Breast epithelium (tissue), 4 donors: Measurements from ENCODE around the gene PRDX1. TPM values are rescaled to one million over a fixed set of nuclear protein-coding genes. Genes with fewer than 3 reads are reported as not detected.

Experiments used
- DNase-seq, 2 donors: peaks; one replicate each; pipeline ENCODE4 v3.0.0-alpha.2; 2019; ENCODE audit warnings: low spot score in 2 of 2
- H3K27ac ChIP-seq, 2 donors: fragments of 200-600 bp; sonication (generic) in 1 of 2; one replicate each; pipeline ENCODE4 v1.5.1; 2016 to 2019; ENCODE audit warnings: mild to moderate bottlenecking in 1 of 2
- H3K27me3 ChIP-seq, 2 donors: fragments of 200-600 bp; sonication (generic) in 1 of 2; one replicate each; pipeline versions ENCODE4 v1.5.1 to v1.6.0; 2017 to 2019; ENCODE audit warnings: control low read depth in 1 of 2, mild to moderate bottlenecking in 1 of 2
- H3K36me3 ChIP-seq: fragments of 200-600 bp; one replicate; pipeline ENCODE4 v1.5.1; 2019
- H3K4me1 ChIP-seq, 2 donors: fragments of 200-600 bp; sonication (generic); one replicate each; pipeline ENCODE4 v1.5.1; 2016 to 2019; ENCODE audit warnings: control low read depth in 1 of 2
- H3K4me3 ChIP-seq, 3 donors: fragments of 200-600 bp; sonication (generic); 1 replicate in 2 of 3; 2 replicates in 1 of 3; pipeline ENCODE4 v1.5.1; 2016 to 2019; ENCODE audit warnings: mild to moderate bottlenecking in 3 of 3, moderate library complexity in 2 of 3
- H3K9me3 ChIP-seq, 2 donors: fragments of 200-600 bp; sonication (generic) in 1 of 2; one replicate each; pipeline ENCODE4 v1.5.1; 2016 to 2019; ENCODE audit warnings: control low read depth in 1 of 2
- POLR2A ChIP-seq: fragments of 450-650 bp; IDR thresholded peaks from one replicate; pipeline ENCODE4 v1.6.1; 2016; ENCODE audit warnings: antibody characterized with exemption, mild to moderate bottlenecking, moderate library complexity
- POLR2AphosphoS5 ChIP-seq, 3 donors: sonication (generic); formaldehyde crosslinking; IDR thresholded peaks; one replicate each; pipeline ENCODE4 v1.6.1; 2017; ENCODE audit warnings: antibody characterized with exemption in 3 of 3
- intact Hi-C: fragments of 100-400 bp; cut with DNase I; formaldehyde crosslinking; loops from one replicate; pipeline ENCODE4 v1.15.1; 2023; ENCODE audit warnings: low total_unique reads
- total RNA-seq, 3 donors: library from RNA; depleted of rRNA; stranded (reverse); fragments of >200 nt; gene quantifications; one replicate each; pipeline ENCODE4 v1.1.0, GENCODE V29; 2016
- TF ChIP-seq, protein P1 (sequence below), 3 donors: fragments of 450-650 bp; IDR thresholded peaks; one replicate each; pipeline ENCODE4 v1.5.1; 2016 to 2017; ENCODE audit warnings: antibody characterized with exemption in 3 of 3, mild to moderate bottlenecking in 3 of 3, moderate library complexity in 3 of 3

The PRDX1 gene
- total RNA-seq, 3 donors from 2014 or later = 178 to 313 (median 308) TPM

DNA sequence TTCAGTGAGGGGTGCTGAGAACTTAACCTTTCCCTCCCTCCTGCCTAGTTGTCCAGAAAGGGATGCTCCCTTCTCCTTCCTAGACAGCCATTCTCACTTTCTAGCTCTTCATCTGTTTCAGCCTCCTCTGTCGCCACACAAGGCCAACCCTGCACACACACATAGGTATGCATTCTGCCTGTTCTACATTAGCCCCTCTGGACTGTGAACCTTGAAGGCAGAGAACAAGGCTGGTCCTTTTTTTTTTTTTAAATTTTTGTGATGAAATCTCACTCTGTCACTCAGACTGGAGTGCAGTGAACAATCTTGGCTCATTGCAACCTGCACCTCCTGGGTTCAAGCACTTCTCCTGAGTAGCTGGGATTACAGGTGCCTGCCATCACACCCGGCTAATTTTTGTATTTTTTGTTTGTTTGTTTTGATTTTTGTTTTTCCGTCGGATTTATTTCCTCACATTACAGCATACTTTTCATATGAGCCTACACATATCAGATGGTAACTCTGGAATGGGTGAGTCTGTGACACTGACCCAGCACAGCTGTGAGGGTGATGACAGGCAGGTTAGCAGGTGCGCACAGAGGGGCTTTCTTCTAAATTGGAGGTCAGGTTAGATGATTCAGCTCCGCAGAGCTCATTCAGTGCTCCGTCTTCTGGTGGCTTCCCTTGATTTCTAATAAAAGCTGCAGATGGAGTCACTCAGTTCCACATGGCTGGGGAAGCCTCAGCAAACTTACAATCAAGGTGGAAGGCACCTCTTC is 24.0 kb upstream of the PRDX1 start:
- DNase-seq = no peak
- intact Hi-C loops = no loop called here

DNA sequence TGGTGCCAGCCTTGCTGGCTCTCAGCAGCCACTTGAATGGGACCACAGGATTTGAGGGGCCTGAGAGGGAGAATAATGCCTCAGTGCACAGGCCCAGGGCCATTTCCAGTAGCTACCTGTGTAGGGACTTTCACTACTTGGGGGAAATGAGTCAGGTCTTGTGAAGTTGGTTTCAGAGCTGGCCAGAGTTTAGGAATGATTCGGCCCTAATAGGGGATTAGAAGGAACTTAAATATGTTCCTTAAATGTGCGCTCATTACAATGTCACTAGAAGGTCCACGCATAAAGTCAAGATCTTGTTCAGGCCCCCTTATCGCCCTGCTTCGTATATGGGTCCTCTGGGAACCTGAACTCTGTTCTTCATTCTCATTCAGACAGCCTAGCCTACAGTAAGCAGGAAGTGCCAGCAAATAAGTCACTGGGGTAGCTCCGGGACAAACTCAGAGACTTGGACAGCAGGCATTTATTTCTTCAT is 23.4 kb upstream of the PRDX1 start:
- H3K4me3 ChIP-seq = no peak overlapping the region
- DNase-seq = no peak
- no peaks in the 10 kb centered on the region for H3K4me1 ChIP-seq
- no peaks in the 10 kb centered on the region for H3K9me3 ChIP-seq
- TF ChIP-seq POLR2A (no peak), POLR2AphosphoS5 (IDR thresholded peaks at IDR 0.05) (no peak)
- TF ChIP-seq, protein P1, sequence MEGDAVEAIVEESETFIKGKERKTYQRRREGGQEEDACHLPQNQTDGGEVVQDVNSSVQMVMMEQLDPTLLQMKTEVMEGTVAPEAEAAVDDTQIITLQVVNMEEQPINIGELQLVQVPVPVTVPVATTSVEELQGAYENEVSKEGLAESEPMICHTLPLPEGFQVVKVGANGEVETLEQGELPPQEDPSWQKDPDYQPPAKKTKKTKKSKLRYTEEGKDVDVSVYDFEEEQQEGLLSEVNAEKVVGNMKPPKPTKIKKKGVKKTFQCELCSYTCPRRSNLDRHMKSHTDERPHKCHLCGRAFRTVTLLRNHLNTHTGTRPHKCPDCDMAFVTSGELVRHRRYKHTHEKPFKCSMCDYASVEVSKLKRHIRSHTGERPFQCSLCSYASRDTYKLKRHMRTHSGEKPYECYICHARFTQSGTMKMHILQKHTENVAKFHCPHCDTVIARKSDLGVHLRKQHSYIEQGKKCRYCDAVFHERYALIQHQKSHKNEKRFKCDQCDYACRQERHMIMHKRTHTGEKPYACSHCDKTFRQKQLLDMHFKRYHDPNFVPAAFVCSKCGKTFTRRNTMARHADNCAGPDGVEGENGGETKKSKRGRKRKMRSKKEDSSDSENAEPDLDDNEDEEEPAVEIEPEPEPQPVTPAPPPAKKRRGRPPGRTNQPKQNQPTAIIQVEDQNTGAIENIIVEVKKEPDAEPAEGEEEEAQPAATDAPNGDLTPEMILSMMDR (IDR thresholded peaks at IDR 0.05) = no peak
- H3K27me3 ChIP-seq = no peaks in the 10 kb centered on the region
- H3K36me3 ChIP-seq = no peaks in the 10 kb centered on the region
- intact Hi-C loops = no loop called here
- no peak overlapping the region for H3K27ac ChIP-seq

More for the DNA sequence above, 24.0 kb upstream of the PRDX1 start:
- Histone ChIP-seq H3K4me1 (no peaks in the 10 kb centered on the region), H3K27me3 (no peaks in the 10 kb centered on the region), H3K36me3 (no peaks in the 10 kb centered on the region), H3K9me3 (no peaks in the 10 kb centered on the region), H3K27ac (no peak overlapping the region), H3K4me3 (no peak overlapping the region)
- no peak for TF ChIP-seq POLR2A
- no peak for TF ChIP-seq POLR2AphosphoS5 (IDR thresholded peaks at IDR 0.05)
- TF ChIP-seq, protein P1 (IDR thresholded peaks at IDR 0.05) = no peak

DNA sequence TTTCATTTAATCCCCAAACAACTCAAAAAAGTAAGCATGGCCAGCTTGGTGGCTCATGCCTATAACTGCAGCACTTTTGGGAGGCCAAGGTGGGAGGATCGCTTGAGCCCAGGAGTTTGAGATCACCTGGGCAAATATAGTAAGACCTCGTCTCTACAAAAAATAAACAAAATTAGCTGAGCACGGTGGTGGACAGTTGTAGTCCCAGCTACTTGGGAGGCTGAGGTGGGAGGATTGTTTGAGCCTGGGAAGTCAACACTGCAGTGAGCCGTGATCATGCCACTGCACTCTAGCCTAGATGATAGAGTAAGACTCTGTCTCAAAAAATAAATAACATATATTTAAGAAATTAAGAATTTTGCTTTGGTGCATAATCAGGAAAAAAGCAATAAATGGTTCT is 22.8 kb upstream of the PRDX1 start:
- Histone ChIP-seq H3K27me3 (no peaks in the 10 kb centered on the region), H3K4me1 (no peaks in the 10 kb centered on the region), H3K36me3 (no peaks in the 10 kb centered on the region), H3K9me3 (no peaks in the 10 kb centered on the region), H3K27ac (no peak overlapping the region), H3K4me3 (no peak overlapping the region)
- TF ChIP-seq, protein P1 (IDR thresholded peaks at IDR 0.05) = no peak
- no peak for TF ChIP-seq POLR2AphosphoS5 (IDR thresholded peaks at IDR 0.05)
- TF ChIP-seq POLR2A = no peak
- intact Hi-C loops = no loop called here
- no peak for DNase-seq

DNA sequence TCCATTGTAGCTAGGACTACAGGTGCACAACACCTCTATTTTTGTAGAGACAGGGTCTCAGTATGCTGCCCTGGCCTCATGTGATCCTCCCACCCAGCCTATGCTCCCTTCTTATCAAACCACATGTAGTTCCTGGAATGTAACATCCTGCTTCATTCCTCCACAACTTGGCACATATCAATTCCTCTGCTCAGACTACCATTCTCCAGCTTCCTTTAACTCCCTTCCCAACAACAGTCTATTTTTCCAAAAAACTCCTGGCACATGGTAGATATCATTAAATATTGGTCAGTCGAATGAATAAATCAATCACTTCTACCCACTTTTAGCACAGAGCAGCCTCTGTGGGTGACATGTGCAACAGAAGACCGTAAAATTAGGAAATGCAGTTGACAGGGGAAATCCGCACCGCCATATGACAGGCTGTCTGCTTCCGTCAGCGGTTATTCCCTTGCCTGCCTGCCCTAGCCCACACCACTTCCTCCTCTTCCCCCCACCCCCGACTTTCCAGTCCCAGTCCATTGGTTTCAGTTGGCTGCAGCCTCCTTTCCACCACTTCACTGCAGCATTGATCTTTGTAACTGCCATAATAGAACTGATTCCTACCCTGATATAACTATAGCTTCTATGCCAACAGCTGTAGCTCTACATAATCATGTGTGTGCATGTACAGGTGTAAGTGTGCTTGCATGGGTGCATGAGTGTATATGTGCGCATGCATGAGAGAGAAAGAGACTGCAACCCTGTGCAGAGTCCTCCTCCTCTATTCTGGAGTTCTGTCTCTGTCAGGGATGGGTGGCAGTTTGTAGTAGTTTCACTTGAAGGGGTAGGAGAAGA is 22.1 kb upstream of the PRDX1 start:
- H3K36me3 ChIP-seq = no peaks in the 10 kb centered on the region
- DNase-seq = no peak
- H3K27ac ChIP-seq = peak overlapping the region in 1 of 2 donors; percentile 32
- H3K4me3 ChIP-seq = no peak overlapping the region
- intact Hi-C loops = no loop called here
- H3K27me3 ChIP-seq = no peaks in the 10 kb centered on the region
- no peaks in the 10 kb centered on the region for H3K4me1 ChIP-seq
- no peak for TF ChIP-seq POLR2A
- TF ChIP-seq POLR2AphosphoS5 (IDR thresholded peaks at IDR 0.05) = no peak
- TF ChIP-seq, protein P1 (IDR thresholded peaks at IDR 0.05) = no peak
- H3K9me3 ChIP-seq = no peaks in the 10 kb centered on the region

DNA sequence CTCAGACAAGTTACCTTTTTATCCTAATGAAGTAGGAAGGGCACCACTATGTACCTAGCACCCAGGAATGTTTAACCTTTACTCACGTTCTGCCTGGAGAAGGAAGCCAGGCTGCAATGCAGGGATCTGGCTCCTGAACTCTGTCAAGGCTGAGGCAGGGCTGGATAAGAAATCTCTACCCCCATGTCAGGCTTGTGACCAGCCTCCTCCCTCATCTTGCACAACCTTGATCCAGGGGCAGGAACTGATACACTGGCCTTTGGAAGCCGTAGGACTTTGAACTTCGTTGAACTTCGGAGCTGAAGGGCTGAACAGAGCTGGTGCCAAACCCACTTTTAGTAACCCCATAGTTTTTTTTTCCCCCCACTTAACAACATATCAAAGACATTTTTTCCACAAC is 20.9 kb upstream of the PRDX1 start:
- no peak for DNase-seq
- Histone ChIP-seq H3K27ac (no peak overlapping the region), H3K9me3 (no peaks in the 10 kb centered on the region), H3K4me3 (no peak overlapping the region), H3K36me3 (no peaks in the 10 kb centered on the region), H3K27me3 (no peaks in the 10 kb centered on the region), H3K4me1 (no peaks in the 10 kb centered on the region)
- TF ChIP-seq, protein P1 (IDR thresholded peaks at IDR 0.05) = no peak
- no peak for TF ChIP-seq POLR2AphosphoS5 (IDR thresholded peaks at IDR 0.05)
- TF ChIP-seq POLR2A = no peak
- intact Hi-C loops = no loop called here
